Mesenchymal stem cell (in vitro differentiated cells and primary cell): ENCODE data around the gene CHIA.

ENCODE experiments used
- DNase-seq: peaks from one replicate; pipeline ENCODE4 v3.0.0-alpha.2; 2013
- H2AFZ ChIP-seq: one replicate; pipeline ENCODE4 v1.6.1; 2013; ENCODE audit warnings: low read depth, mild to moderate bottlenecking, control low read depth, inconsistent platforms, low read length, moderate library complexity
- H2AK5ac ChIP-seq: 2 replicates; pipeline ENCODE4 v1.6.1; 2013; ENCODE audit warnings: low read length, moderate library complexity, mild to moderate bottlenecking, inconsistent platforms; ENCODE audit not compliant: severe bottlenecking
- H2BK120ac ChIP-seq: one replicate; pipeline ENCODE4 v1.6.1; 2013; ENCODE audit warnings: low read depth, mild to moderate bottlenecking, inconsistent platforms, low read length, moderate library complexity
- H2BK12ac ChIP-seq, 2 experiments: one replicate each; pipeline ENCODE4 v1.6.1; 2013; ENCODE audit warnings: inconsistent platforms in 2 of 2, low read length in 2 of 2, mild to moderate bottlenecking in 2 of 2, moderate library complexity in 2 of 2, control low read depth in 1 of 2
- H2BK15ac ChIP-seq: one replicate; pipeline ENCODE4 v1.6.1; 2013; ENCODE audit warnings: mild to moderate bottlenecking, low read depth, inconsistent platforms; ENCODE audit not compliant: poor library complexity, severe bottlenecking
- H2BK5ac ChIP-seq: 2 replicates; pipeline ENCODE4 v1.6.1; 2013; ENCODE audit warnings: low read depth, mild to moderate bottlenecking, low read length, control low read depth, inconsistent platforms; ENCODE audit not compliant: poor library complexity, severe bottlenecking
- H3K14ac ChIP-seq, 2 experiments: one replicate each; pipeline ENCODE4 v1.6.1; 2013; ENCODE audit warnings: inconsistent platforms in 2 of 2, low read length in 2 of 2, control low read depth in 1 of 2, mild to moderate bottlenecking in 1 of 2, moderate library complexity in 1 of 2
- H3K18ac ChIP-seq, 2 experiments: one replicate each; pipeline ENCODE4 v1.6.1; 2013; ENCODE audit warnings: inconsistent platforms in 2 of 2, low read length in 2 of 2, control low read depth in 1 of 2, low read depth in 1 of 2, mild to moderate bottlenecking in 1 of 2
- H3K23ac ChIP-seq, 2 experiments: one replicate each; pipeline ENCODE4 v1.6.1; 2013; ENCODE audit warnings: inconsistent platforms in 2 of 2, low read length in 2 of 2, mild to moderate bottlenecking in 2 of 2, moderate library complexity in 2 of 2, control low read depth in 1 of 2
- H3K27ac ChIP-seq: 2 replicates; pipeline ENCODE4 v1.5.1; 2013; ENCODE audit warnings: mild to moderate bottlenecking, moderate library complexity, low read length, control low read depth, inconsistent platforms; ENCODE audit not compliant: poor library complexity, severe bottlenecking
- H3K27me3 ChIP-seq, 2 experiments: 2 replicates each; pipeline versions ENCODE4 v1.6.1 to v1.7.0; 2013; ENCODE audit warnings: low read length in 2 of 2, mild to moderate bottlenecking in 2 of 2, moderate library complexity in 2 of 2, control low read depth in 1 of 2, inconsistent platforms in 1 of 2; ENCODE audit not compliant: control insufficient read depth in 1 of 2, insufficient read depth in 1 of 2
- H3K36me3 ChIP-seq, 2 experiments: 2 replicates each; pipeline versions ENCODE4 v1.6.1 to v1.7.0; 2013; ENCODE audit warnings: low read length in 2 of 2, control low read depth in 1 of 2, inconsistent platforms in 1 of 2, low read depth in 1 of 2, mild to moderate bottlenecking in 1 of 2; ENCODE audit not compliant: insufficient read depth in 2 of 2, control insufficient read depth in 1 of 2
- H3K4ac ChIP-seq, 2 experiments: one replicate each; pipeline ENCODE4 v1.6.1; 2013; ENCODE audit warnings: inconsistent platforms in 2 of 2, low read length in 2 of 2, mild to moderate bottlenecking in 2 of 2, moderate library complexity in 2 of 2, control low read depth in 1 of 2, low read depth in 1 of 2
- H3K4me1 ChIP-seq: 2 replicates; pipeline ENCODE4 v1.6.1; 2013; ENCODE audit warnings: low read depth, low read length, control low read depth; ENCODE audit not compliant: control insufficient read depth, insufficient read depth
- H3K4me2 ChIP-seq: 2 replicates; pipeline ENCODE4 v1.6.1; 2013; ENCODE audit warnings: low read length, mild to moderate bottlenecking, inconsistent platforms; ENCODE audit not compliant: poor library complexity, severe bottlenecking
- H3K4me3 ChIP-seq, 2 experiments: 2 replicates each; pipeline versions ENCODE4 v1.5.1 to v1.7.0; 2013; ENCODE audit warnings: low read length in 2 of 2, mild to moderate bottlenecking in 2 of 2, control low read depth in 1 of 2, low read depth in 1 of 2; ENCODE audit not compliant: insufficient read depth in 1 of 2
- H3K79me1 ChIP-seq: replicated peaks from 2 replicates; pipeline ENCODE4 v1.6.1; 2013; ENCODE audit warnings: mild to moderate bottlenecking, control low read depth, low read length, inconsistent platforms; ENCODE audit not compliant: poor library complexity, severe bottlenecking
- H3K9ac ChIP-seq: 2 replicates; pipeline ENCODE4 v1.7.0; 2013; ENCODE audit warnings: mild to moderate bottlenecking, low read length, moderate library complexity
- H3K9me3 ChIP-seq: 2 replicates; pipeline ENCODE4 v1.7.0; 2013; ENCODE audit warnings: mild to moderate bottlenecking, low read length; ENCODE audit not compliant: control insufficient read depth
- H4K8ac ChIP-seq: one replicate; pipeline ENCODE4 v1.6.1; 2013; ENCODE audit warnings: inconsistent platforms, mild to moderate bottlenecking, low read length, moderate library complexity
- H4K91ac ChIP-seq: one replicate; pipeline ENCODE4 v1.6.1; 2013; ENCODE audit warnings: mild to moderate bottlenecking, low read length, inconsistent platforms
- WGBS: methylation state at CpG from one replicate; pipeline ENCODE4 v1.1.7; 2013; ENCODE audit warnings: mixed read lengths; 5-methylcytosine and 5-hydroxymethylcytosine counted together

The CHIA gene

DNA sequence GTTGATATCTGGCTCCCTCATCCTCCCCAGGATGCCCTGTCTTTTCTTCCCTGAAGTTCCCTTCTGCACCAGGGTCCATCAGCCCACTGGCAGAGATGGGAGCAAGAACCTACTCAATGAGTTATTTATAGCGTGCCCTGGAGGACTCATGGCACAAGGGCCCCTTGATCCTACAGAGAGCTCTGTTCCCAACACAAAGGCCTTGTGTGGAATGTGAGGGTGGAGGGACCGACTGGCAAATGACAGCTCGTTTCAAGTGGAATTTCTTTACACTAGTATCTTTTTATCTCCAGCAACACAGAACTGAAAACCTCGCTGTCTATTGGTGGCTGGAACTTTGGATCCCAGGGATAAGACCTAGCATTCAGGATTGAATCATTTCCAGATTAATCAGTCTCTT lies 40.7 kb upstream of the CHIA start:
- Histone ChIP-seq H3K9me3 (no peaks in the 10 kb centered on the region), H3K27me3 (peaks cover 11 to 33% of the 10 kb centered on the region in 2 experiments), H2BK120ac (no peak overlapping the region), H3K23ac (no peak overlapping the region), H3K18ac (no peak overlapping the region), H3K36me3 (no peaks in the 10 kb centered on the region), H2BK5ac (no peak overlapping the region), H3K4me2 (no peak overlapping the region), H3K27ac (no peak overlapping the region), H3K4me1 (no peaks in the 10 kb centered on the region), H2AK5ac (no peak overlapping the region), H3K79me1 (no peaks in the 10 kb centered on the region), H3K4ac (no peak overlapping the region), H2BK15ac (no peak overlapping the region), H3K4me3 (no peak overlapping the region), H4K8ac (no peak overlapping the region), H3K14ac (no peak overlapping the region), H2BK12ac (no peak overlapping the region), H3K9ac (no peak overlapping the region), H4K91ac (no peak overlapping the region), H2AFZ (no peak overlapping the region)
- no peak for DNase-seq
- WGBS, result 58% methylated on average over 4 of the region's 4 CpGs

- Histone ChIP-seq H3K27me3 (peaks cover 16 to 40% of the 10 kb centered on the region in 2 experiments), H3K18ac (no peak overlapping the region), H3K4me1 (no peaks in the 10 kb centered on the region), H3K23ac (no peak overlapping the region), H3K4me3 (no peak overlapping the region), H3K4me2 (no peak overlapping the region), H3K79me1 (no peaks in the 10 kb centered on the region), H2BK5ac (no peak overlapping the region), H3K36me3 (no peaks in the 10 kb centered on the region), H3K9me3 (no peaks in the 10 kb centered on the region), H2AK5ac (no peak overlapping the region), H4K8ac (no peak overlapping the region), H3K27ac (no peak overlapping the region), H3K14ac (no peak overlapping the region), H2BK12ac (no peak overlapping the region), H2BK120ac (no peak overlapping the region), H3K9ac (no peak overlapping the region), H3K4ac (no peak overlapping the region), H4K91ac (no peak overlapping the region), H2AFZ (no peak overlapping the region), H2BK15ac (no peak overlapping the region)
- DNase-seq, result no peak
- WGBS, result 75% methylated on average over 8 of the region's 8 CpGs
Observed at GRCh38 chr1:111251570-111251969, 39.1 kb upstream of the CHIA start.

DNA sequence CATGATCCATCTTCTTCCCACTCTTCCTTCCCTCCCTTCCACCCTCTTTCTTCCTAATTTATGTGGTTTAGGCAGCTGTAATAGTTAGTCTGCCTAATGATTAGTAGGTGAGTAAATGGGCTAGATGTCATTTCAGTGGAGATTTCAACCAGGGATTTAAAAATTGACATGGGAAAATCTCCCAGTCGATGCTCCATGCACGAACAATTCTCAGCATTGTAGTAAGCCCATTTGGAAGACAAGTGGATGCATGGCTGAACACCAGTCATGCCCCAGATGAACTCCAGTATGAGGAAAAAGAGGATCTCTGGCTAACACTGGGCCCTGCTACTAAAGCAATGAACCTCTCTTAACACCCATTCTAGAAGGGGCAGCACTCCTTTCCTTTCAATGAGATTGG lies 37.9 kb upstream of the CHIA start:
- Histone ChIP-seq H2BK12ac (no peak overlapping the region), H3K9me3 (no peaks in the 10 kb centered on the region), H3K79me1 (no peaks in the 10 kb centered on the region), H3K4me1 (no peaks in the 10 kb centered on the region), H3K27me3 (peaks cover 19 to 33% of the 10 kb centered on the region in 2 experiments), H2BK15ac (no peak overlapping the region), H3K4me3 (no peak overlapping the region), H3K4ac (no peak overlapping the region), H2AFZ (no peak overlapping the region), H3K9ac (no peak overlapping the region), H2AK5ac (no peak overlapping the region), H4K91ac (no peak overlapping the region), H3K23ac (no peak overlapping the region), H3K4me2 (no peak overlapping the region), H3K27ac (no peak overlapping the region), H3K36me3 (no peaks in the 10 kb centered on the region), H2BK120ac (no peak overlapping the region), H3K18ac (no peak overlapping the region), H2BK5ac (no peak overlapping the region), H4K8ac (no peak overlapping the region), H3K14ac (no peak overlapping the region)
- no peak for DNase-seq
- 78% methylated on average over 2 of the region's 2 CpGs for whole genome bisulfite sequencing

GRCh38 chr1:111253876-111254275 lies 36.8 kb upstream of the CHIA start:
- H3K9me3 ChIP-seq, result no peaks in the 10 kb centered on the region
- no peak overlapping the region for H2BK15ac ChIP-seq
- no peak overlapping the region for H3K18ac ChIP-seq
- no peak for DNase-seq
- no peak overlapping the region for H3K27ac ChIP-seq
- no peak overlapping the region for H3K4ac ChIP-seq
- no peak overlapping the region for H2AK5ac ChIP-seq
- H3K27me3 ChIP-seq, result peaks cover 19 to 33% of the 10 kb centered on the region in 2 experiments
- H3K4me1 ChIP-seq, result no peaks in the 10 kb centered on the region
- no peak overlapping the region for H4K91ac ChIP-seq
- no peak overlapping the region for H4K8ac ChIP-seq
- H3K79me1 ChIP-seq, result no peaks in the 10 kb centered on the region
- H3K14ac ChIP-seq, result no peak overlapping the region
- H3K4me2 ChIP-seq, result no peak overlapping the region
- H2AFZ ChIP-seq, result no peak overlapping the region
- H2BK5ac ChIP-seq, result no peak overlapping the region
- 73% methylated on average over 1 of the region's 1 CpG for WGBS
- H2BK120ac ChIP-seq, result no peak overlapping the region
- no peak overlapping the region for H3K23ac ChIP-seq
- H3K9ac ChIP-seq, result no peak overlapping the region
- no peak overlapping the region for H2BK12ac ChIP-seq
- H3K4me3 ChIP-seq, result no peak overlapping the region
- H3K36me3 ChIP-seq, result no peaks in the 10 kb centered on the region
